DOHH2 (cell line): ENCODE measurements around the gene SEMA5A.

Experiments
- CTCF ChIP-seq: fragments of 200-600 bp; sonication (generic); IDR thresholded peaks from one replicate; pipeline ENCODE4 v1.5.1; 2014; ENCODE audit warnings: antibody characterized with exemption, mild to moderate bottlenecking, low read depth, low read length; ENCODE audit not compliant: poor library complexity, severe bottlenecking
- EZH2phosphoT487 ChIP-seq: fragments of 200-600 bp; sonication (generic); IDR thresholded peaks from 2 replicates; pipeline ENCODE4 v1.6.1; 2017; ENCODE audit warnings: borderline replicate concordance, mild to moderate bottlenecking, antibody characterized with exemption, low read length, moderate library complexity, mixed read lengths

- no peak for TF ChIP-seq CTCF
- TF ChIP-seq EZH2phosphoT487: no peak
Observed at GRCh38 chr5:9264301-9264700, 281.6 kb downstream of the SEMA5A start.
